ENCODE data around the gene CD80.

DNA sequence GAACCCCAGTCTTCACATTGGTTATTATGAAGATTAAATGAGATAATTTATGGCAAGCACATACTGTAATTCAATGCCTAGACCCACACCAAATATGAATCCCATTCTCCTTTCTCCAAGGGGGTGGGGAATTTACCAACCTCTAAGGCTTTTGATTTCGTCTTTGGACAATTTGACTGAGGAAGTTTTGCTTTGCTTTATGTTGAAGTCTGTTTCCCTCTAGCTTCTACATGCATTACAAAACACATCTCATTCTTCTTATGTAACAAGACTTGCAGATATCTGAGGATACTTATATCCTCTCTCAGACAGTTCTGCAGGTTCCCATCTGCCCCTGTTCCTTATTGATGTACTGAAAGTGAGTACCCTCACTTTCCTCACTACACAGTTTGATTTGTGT is 12.2 kb downstream of the CD80 start:
- TF ChIP-seq CTCF (IDR thresholded peaks at IDR 0.05) (no peak), POLR2A (IDR thresholded peaks at IDR 0.05) (no peak)

Data from right lobe of liver (tissue), 4 donors.